ENCODE measurements around the gene FBXO45.
"Not testable (repeated sequence)": the region's sequence is repeated elsewhere in the genome, so short reads cannot be mapped to it uniquely, and the experiment has no call there.

Gene FBXO45

GRCh38 chr3:196620161-196620604, 51.7 kb downstream of the FBXO45 start:
- DNase-seq: no peak

- DNase-seq: no peak
These were observed 52.2 kb downstream of the FBXO45 start for GRCh38 chr3:196620684-196621083.

DNA sequence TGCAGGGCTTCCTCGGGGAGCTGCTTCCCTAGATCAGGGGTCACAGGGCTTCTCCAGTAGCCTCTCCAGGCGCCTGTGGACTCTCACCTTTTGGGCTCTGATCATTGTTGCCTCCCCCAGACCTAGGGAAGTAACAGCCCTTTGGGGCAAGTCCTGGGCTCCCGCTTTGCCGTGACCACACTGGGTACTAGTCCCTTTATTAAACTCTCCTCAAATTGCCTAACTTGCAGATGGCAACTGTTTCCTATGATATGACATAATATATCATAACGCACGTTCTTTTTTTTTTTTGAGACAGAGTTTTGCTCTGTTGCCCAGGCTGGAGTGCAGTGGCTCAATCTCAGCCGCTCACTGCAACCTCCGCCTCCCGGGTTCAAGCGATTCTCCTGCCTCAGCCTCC, 53.2 kb downstream of the FBXO45 start:
- no peak for DNase-seq

DNA sequence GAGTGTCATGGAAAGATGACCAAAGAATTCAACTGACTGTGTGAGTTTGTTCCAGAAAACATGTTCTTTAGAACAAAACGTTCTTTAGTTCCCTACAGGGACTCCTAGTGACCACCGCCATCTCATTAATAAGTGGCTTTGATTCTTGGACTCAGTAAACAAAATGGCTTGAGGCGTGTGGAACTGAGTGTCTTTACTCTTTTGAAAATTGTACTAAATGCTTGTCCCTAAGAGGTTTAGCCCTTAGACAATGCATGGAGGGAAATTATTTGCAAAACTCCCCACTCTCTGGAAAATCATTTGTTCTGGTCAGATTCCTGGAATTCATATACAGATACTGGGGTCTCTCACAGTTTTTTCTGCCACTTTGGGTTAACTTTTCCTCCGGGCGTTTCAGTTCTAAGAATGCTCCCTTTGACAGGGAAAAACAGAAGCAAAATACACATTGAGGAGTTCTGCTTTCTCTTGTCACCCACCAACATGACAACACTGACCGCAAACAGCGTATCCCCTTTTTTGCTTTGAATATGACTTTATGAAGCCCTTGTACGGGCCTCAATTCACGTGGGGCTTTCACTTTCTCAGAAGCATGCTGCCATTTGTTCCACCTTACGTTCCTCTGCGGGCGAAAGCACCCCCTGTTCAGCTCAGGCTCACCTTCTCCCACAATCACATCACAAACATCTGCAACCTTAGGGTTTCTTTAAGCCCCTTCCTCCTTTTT, 55.8 kb downstream of the FBXO45 start:
- no peak for DNase-seq

- no peak for DNase-seq
These were observed 56.4 kb downstream of the FBXO45 start for GRCh38 chr3:196624907-196625306.

DNA sequence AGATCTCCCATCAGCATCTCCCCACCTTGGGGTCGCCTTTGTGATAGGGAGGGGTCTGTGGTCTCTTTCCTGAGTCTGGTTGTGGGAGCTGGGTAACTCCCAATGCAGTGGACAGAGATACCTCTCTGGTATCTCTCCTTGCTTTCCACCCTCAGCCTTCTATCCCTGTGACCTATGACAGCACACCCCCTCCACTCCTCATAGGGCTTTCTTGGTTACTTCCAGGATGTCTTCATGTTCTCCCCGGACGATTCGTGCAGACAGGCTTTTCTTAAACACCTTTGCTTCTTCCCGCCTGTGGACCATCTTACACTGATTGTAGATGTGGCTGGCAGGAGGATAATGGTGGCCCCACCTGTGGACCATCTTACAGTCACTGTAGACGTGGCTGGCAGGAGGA, 56.9 kb downstream of the FBXO45 start:
- DNase-seq: no peak

DNA sequence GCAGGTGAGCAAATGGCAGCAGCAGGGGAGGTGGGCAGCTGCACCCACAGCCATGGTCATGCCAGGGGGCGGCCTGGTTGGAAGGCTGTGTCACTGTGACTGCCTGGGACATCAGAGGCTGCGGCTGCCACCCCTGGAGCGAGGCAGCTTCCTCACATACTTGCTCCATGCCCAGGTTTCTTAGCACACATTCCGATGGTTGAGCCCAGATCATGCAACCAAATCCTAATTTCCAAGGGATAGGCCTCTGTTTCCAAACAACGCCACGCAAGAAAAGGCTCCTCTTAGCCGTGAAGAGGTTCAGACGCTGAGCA, 59.4 kb downstream of the FBXO45 start:
- DNase-seq: no peak

DNA sequence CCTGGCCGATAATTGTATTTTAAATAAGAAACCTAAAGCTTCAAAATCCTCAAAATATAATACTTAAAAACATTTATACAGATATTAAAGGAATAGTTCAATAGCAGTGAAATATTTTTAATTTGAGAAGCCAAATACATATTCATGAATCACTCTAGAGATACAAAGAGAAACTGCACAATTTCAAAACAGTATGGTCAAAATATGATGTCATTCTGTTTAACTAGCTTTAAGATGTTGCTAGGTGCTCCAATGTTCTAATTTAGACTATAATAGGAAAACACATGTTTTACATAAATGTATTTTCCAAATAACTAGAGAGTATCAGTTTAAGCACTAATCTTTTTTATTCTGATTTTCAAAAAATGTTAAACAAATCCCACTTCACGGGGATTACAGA, 60.8 kb downstream of the FBXO45 start:
- no peak for DNase-seq

GRCh38 chr3:196631682-196632045, 63.2 kb downstream of the FBXO45 start:
- no peak for DNase-seq

DNA sequence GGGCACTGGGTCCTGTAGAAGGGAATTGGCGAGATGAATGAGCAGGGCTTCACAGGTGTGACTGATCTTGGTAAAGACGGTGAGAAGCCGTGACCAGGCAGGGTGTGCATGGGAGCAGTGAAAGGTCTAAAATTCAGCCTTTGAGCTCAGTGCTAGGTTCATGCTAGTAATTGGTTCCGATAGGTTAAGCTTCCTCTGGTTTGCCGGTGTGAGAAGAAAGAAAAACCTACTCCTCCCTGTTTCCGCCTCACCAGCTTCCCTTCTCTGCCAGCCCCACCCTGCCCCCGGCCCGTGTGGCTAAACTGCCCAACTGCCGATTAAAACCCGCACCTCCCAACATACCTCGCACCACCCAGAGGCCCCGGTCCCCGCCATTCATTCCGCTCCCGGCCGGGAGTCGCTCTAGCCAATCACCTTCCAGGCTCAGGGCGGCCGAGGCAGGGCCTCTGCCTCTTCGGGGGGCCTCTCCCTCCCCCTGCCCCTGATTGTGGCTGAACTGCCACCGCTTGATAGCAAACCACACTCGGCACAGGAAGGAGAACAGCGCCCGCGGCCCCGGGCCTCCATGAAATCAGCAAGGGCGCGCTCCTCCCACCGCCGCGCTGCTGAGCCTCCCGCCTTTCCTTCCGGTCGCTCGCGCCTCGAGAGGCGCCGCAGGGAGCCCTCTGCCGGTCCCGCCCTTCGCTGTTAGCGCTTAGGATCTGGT, 63.7 kb downstream of the FBXO45 start:
- peak; percentile 62 for DNase-seq

GRCh38 chr3:196633555-196634151, 65.2 kb downstream of the FBXO45 start:
- no peak for DNase-seq

- DNase-seq: no peak
These were observed 65.8 kb downstream of the FBXO45 start for GRCh38 chr3:196634224-196634623.

DNA sequence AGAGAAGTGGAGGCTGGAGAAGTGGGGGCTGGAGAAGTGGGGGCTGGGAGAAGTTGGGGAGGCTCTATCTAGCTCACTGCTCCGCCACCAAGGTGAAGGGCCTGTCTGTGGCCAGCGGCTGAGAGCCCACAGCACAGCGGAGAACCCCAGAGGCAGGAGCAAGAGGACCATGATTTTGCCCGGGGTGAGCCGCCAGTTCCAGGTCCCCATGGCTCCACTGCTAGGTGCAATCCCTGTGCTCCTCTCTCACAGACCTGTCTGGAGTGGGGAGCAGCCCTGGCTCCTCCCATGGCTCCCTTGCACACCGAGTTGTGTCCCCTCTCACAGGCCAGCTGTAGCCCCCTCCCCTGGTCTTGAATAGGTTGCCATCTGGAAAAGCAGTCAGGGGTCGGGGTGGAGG, 66.4 kb downstream of the FBXO45 start:
- no peak for DNase-seq

GRCh38 chr3:196636369-196637349, 68.2 kb downstream of the FBXO45 start:
- DNase-seq: no peak

GRCh38 chr3:196637941-196638340, 69.5 kb downstream of the FBXO45 start:
- not testable (repeated sequence) for DNase-seq

Data from NCI-H2029 (cell line).